ENCODE measurements around the gene NCKAP1.
"Not testable (repeated sequence)": the region's sequence is repeated elsewhere in the genome, so short reads cannot be mapped to it uniquely, and the experiment has no call there.

The NCKAP1 gene

DNA sequence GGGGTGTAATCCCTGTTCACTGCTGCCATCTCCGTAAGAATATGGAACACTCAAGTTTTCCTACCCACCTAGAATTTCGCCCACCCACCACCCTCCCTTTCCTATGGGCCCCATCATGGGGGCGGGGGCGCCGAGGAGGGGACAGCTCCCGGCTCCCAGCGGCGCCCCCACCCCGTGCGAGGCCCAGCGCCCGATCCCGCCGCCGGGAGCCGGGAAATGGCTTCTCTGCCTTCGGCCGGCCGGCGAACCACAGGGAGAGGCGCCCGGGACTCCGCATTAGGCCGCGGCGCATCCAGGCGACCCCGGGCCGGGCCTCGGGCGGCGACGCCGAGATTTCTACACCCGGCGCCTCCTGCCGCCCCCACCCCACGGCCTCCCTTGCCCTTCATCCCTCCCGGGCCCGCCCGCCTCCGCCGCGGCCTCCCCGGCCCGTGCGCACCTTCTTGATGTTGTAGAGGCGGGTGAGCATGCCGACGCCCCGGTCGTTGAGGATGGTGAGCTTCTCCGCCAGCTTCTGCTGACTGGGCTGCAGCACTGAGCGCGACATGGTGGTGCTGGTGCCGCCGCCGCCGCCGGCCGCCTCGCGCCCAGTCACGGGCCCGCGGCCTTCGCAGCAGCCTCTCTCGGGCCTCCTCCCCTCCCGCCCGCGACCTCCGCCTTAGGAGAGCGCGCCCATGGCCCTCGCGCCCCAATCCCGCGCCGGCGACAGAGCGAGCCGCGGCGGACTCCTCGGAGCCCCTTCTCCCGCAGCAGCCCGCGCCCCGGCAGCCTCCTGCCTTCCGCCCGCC is 510 bp downstream of the NCKAP1 start:
- DNase-seq, result peak; percentile 72

DNA sequence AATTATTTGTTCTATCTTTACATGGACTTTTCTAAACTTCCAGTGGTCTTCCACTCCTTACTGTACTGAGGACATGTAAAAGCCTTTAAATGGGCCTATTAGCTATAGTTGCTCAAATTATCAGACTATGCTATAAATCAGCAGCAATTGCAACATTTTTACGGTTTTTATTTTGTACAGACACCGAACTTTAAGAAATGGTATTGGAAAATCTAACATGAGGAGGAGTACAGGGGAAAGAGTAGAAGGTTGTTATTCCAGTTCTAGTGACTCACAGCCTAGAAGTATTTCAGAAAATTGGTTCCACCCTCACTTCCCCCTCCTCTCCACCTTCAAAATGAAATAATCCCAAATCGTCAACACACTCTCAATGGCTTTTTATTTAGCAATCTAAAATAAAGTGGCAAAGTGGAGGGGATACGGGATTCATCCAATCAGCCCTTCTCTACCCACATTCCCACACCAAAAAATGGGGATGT is 1.1 kb downstream of the NCKAP1 start:
- DNase-seq, result no peak

DNA sequence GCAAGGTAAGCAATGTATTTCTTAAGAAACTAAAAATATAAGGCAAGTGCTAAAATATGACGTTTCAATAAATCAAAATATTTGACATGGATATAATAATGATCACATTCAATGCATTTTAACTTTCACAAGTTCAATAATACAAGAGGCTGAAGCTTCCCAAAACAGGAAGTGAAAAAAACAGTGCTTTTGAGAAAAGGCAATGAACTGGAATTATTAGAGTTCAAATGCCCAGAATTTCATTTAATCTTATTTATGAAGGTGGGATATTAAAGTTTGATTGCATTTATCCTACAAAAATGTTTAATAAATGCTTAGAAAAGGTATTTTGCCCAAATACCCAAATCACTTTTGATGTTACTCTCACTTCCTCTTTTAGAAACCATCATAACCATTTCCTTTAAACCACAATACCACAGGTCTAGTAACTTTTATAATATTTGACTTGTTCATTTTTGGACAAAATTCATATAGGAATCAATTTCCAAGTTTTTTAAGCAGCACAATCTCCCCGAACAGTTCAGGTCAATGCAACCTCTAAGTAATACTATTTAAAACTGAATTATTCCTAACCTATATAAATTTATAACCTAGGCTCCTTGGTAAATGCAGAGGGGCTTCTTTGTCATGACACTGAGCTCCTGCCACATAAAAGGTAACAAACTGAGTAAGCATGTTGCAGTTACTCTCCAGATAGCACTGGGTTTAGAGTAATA is 2.1 kb downstream of the NCKAP1 start:
- no peak for DNase-seq

DNA sequence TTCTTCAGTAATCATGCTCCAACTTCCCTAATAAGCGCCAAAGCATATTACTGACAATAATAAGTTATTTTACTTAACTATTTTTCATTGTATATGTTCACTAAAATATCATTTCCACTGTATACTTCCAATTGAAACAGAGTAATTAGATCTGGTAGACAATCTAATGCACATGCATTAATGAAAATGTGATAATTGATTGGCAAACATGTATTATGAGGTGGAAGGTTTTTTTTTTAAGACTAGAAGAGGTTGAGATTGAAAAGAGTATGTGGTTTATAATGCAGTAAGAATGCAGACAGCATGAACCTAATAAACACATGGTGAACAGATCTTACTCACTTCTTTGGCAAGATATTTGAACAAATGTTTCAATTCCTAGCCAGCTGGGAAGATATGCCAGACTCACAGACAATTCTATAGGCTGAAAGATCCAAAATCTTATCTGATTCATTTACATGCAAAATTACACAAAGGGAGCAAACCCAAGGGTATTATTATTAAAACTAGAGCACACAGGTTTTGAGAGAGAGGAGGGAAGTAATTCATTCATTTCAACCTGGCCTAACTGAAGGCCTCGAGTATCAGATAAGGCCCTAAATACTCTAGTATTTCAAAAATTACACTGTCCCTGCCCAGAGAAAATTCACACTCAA is 2.8 kb downstream of the NCKAP1 start:
- no peak for DNase-seq

DNA sequence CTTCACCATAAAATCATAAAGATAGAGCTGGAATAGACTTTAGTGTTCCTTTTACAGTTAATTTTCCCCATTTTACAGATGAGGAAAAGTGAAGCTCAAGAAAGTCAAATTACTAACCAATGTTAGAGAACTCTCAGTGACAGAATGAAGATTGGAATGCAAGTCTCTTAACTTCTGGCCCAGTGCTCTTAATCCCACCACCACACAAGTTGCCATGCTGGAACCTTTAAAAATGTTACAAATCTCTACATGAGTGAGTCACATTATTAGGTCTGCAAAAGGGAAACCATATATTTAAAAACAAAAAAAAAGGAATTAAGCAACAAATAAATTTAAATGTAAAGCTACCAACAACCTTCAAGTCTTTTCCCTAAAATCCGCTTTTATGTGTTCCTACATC is 3.5 kb downstream of the NCKAP1 start:
- no peak for DNase-seq

DNA sequence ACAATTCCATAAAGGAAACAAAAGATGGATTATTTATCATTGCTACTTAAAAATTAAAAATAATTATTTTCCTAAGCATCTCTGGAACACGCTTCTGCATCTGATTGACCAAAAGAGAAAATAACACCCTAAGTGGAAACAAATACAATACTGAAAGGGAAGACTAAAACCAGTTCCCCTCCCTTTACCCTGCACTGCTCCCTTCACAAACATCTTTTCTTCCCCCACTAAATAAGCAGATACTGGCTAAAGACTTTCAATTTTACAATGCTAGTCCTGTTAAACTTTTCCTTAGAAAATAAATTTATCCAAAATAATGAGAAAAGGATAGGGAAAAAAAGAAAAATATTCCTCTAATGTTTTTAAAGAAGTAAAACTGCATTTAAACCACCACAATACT is 4.3 kb downstream of the NCKAP1 start:
- DNase-seq, result no peak

DNA sequence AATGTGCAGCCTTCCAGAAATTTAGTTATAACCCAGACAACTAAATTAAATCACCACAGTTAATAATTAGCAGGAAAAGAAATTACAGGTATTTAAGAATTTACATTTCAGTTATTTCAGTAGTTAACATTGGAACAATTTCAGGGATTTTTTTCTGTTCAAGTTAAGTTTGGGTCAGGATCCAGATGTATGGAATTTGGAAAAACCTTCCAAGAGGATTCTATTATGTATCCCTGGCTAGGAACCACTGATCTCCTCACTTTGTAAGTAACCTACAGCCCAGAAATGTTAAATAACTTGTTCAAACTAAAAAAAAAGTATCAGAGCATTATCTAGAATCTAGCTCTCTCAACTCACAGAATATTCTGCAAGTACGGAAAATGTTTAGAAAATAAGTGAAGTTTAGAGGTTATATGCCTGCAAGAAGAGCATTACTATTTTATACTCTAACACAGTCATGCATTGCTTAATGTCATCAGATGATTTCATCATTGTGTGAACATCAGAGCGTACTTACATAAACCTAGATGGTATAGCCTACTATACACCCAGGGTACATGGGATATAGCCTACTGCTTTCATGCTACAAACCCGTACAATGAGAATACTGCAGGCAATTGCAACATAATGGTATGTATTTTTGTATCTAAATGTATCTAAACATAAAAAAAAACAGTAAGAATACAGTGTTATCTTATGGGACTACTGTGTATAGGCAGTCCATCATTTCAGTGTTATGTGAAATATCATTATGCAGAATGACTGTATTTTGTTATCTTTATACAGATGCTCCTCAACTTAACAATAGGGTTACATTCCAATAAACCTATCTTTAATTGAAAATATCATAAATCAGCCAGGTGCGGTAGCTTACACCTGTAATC is 6.1 kb downstream of the NCKAP1 start:
- DNase-seq, result no peak

DNA sequence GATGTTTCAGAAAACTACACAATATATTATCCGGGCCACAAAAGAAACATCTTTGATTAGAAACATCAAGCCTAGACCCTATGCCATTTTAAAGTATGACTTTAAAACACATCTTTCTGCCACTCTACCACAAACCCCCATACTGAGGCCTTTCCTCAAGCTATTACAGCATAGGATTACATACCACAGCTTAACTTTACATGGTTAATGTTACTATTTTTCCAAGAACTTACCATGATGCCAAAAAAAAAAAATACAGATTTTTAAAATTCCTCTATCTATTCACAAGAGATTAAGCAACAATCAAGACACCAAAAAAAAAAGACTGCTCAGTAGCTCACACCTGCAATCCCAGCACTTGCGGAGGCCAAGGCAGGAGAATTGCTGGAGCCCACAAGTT is 9.0 kb downstream of the NCKAP1 start:
- DNase-seq, result no peak

DNA sequence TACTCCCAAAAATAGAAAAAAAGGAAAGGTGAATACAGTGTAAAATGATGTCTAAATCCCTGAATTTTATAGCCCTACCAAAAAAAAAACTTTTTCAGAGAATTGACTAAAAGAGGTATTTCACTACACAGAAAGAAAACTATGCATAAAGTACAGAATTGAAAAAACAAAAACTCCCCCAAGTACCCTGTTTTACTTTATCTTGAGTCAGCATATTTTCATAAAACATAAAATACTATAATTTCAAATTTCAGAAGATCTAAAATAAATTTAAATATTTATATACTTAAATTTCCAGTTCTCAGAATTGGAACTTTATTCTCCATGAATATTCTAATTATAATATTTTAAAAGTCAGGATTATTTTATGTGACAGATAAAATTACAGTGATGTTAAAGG is 10.1 kb downstream of the NCKAP1 start:
- DNase-seq, result no peak

DNA sequence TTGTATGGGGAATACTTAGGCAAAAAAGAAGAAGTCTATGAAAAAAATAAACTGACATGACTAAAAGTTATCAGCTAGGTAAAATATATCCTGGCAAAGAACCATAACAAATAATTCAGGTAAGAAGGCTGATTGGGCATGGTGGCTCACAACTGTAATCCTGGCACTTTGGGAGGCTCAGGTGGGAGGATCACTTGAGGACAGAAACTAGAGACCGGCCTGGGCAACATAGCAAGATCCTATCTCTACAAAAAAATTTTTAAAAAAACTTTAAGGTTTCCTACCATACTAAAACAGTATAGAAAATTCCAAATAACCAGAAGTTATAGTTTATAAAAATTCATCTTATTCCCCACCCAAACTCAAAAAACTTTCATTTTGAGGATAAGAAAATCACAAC is 10.8 kb downstream of the NCKAP1 start:
- DNase-seq, result no peak

DNA sequence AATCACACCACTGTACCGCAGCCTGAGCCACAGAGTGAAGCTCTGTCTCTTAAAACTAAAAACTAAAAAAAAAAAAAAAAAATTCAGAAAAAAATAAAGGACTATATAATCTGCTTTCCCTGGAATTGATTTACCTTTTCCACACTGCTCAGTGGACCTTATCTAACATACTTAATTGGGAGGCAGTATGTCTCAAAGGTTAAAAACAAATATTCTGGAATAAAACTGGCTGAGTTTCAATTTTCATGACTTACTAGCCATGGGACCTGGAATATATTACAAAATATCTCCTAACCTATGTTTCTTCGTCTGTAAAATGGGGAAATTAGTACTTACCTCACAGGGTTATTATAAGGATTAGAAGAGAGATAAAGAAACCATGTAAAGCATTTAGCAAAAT is 11.8 kb downstream of the NCKAP1 start:
- no peak for DNase-seq

DNA sequence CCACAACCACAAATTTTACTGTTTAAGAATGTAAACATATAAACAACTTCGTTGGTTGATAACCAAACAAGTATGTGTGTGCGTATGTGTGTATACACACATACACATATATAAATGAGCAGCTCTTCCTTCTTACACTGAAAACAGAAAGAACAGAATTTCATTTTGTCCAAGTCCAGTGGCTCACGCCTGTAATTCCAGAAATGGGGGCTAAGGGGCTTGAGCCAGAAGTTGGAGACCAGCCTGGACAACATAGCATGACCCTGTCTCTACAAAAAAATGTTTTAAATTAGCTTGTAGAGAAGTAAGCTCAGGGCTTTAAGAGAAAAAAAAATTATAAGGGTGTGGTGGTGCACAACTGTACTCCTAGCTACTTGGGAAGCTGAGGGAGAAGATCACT is 12.3 kb downstream of the NCKAP1 start:
- DNase-seq, result no peak

DNA sequence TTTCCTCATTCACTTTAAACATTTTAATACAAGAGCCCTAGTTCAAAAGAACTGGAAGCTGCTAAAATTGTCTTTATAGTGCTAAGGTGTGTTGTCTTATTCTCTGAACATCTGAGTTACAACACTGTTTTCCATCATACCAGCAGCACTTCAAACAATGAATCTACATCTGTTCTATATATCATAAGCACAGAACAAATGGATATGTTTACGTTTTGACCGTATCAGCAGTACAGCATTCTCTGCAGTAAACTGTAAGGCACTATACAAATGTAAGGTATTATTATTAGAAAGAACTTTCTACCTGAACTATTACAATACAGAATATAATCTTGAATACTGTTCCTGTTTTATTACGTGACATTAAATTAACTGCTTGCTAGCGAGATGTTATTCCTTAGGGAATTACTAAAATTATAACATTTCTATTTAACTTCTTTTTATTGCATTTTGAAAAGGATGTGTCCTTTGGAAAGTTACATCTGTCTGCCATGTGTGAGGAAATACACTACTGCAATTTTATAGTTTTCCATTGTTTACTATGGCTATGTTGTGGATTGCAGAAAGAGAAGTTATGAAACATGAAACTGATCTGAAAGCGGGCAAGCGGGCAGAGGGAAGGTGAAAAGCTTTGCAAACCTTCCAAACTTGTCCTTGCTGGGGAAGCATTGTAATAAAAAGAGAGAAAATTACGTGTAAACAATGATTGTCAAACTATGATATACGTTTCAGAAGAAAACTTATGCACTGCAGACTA is 13.7 kb downstream of the NCKAP1 start:
- no peak for DNase-seq

DNA sequence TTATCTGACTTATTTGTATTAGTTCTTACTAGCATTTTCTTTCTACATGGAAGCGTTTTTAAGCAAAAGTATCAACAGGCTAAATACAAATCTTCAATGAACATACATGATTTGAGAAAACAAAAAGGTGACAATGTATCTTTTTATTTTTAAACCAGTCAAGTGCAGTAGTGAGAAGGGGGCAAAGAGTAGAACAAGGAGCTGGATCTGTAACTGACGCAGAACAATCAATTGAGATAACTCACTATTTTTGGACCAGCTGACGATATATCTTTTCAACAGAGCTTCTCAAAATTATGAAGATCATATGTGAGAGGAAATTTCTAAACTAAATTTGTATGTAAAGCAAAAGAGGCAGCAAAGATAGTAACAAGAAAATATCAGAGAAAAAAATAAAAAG is 15.5 kb downstream of the NCKAP1 start:
- no peak for DNase-seq

DNA sequence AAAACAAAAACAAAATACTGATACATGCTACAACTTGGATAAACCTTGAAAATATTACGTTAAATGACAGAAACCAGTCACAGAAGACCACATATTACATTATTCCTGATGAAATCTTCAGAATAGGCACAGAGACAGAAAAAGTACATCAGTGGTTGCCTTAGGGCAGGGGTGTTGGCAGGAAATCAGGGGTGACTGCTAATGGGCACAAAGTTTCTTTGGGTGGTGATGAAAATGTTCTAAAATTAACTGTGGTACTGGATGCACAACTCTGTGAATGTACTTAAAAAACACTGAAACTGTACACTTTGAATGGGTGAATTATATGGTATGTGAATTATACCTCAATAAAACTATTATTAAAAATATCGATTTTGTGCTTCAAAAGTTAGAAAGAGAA is 16.6 kb downstream of the NCKAP1 start:
- no peak for DNase-seq

DNA sequence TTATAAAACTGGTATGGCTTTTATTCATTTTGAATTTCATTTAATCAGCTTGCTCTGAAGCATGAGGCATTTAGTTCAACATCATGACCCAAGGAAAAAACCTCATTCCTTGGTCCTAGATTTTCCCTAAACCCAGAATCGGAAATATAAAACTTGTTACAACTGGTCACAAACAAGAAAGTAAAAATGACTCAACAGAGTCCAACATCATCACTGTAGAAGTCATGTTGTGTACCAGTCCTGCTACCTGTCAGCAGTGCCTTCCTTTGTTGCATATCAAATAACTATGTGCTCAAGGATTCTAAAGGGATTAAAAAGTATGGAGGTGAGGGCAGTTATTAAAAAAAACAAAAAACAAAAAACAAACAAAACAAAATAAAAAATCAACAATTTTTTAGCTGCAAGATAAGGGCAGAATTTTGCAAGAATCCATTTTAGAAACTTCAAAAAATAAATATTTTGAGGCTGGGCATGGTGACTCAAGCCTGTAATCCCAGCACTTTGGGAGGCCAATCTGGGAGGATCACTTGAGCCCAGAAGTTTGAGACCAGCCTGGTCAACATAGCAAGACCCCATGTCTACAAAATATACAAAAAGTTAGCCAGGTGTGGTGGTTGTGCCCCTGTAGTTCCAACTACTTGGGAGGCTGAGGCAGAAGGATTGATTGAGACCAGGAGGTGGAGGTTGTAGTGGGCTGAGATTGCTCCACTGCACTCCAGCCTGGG is 18.4 kb downstream of the NCKAP1 start:
- no peak for DNase-seq

DNA sequence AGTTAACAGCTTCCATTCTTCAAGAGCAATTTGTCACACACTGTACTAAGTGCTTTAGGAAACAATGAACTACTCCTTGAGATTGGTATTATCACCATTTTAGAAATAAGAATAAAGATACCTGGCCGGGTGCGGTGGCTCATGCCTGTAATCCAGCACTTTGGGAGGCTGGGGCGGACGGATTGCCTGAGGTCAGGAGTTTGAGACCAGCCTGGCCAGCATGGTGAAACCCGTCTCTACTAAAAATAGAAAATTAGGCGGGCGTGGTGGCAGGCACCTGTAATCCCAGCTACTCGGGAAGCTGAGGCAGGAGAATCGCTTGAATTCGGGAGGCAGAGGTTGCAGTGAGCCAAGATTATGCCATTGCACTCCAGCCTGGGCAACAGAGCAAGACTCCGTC is 20.4 kb downstream of the NCKAP1 start:
- not testable (repeated sequence) for DNase-seq

DNA sequence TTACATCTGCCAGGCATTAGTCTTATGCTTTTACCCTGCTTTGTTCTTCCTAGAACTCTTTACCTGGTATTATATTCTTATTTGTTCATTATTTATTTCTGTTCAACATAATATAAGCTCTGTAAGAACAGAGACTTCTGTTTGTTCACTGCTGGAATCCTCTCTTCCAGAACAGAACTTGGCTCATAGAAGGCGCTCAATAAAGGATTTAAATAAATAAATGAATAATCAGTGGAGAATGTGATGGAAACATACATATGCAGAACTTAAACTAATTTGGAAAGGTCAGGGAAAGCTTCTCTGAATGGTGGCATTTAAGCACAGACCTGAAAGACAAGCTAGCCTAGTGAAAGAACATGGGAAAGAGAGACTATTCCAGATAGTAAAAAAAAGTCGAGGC is 24.3 kb downstream of the NCKAP1 start:
- DNase-seq, result no peak

DNA sequence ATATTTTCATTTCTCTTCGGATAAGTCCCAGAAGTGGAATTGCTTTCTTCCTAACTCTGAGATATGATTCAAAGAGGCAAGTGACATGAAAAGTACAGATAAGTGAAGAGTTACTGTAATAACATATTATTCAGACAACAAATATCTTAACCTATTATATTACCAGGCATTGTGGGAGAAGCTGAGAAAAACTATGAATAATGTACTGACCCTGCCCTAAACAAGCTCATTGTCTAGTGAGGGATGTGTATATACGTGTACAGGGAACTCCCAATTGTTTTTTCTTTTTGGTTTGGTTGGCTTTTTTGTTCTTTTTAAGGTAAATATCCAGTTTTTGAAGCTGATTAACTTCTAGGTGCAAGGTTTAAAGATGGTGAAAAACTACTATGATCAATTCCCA is 26.5 kb downstream of the NCKAP1 start:
- DNase-seq, result no peak

DNA sequence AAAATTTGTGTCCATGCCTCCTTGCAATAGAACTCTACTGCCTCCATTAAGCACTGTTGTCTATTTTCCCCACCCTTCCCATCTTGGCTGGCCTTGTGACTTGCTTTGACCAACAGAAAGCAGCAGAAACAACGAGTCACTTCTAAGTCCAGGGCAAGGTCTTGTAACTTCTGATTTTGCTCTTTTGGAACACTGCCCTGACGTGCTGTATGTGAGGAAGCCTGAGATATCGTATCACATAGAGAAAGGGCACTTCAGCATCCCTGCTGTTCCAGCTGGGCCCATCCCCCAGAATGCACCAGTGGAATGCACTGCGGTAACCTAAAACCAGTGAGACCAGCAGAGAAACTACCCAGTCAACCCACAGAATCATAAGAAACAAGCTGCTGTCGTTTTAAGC is 28.1 kb downstream of the NCKAP1 start:
- DNase-seq, result no peak

DNA sequence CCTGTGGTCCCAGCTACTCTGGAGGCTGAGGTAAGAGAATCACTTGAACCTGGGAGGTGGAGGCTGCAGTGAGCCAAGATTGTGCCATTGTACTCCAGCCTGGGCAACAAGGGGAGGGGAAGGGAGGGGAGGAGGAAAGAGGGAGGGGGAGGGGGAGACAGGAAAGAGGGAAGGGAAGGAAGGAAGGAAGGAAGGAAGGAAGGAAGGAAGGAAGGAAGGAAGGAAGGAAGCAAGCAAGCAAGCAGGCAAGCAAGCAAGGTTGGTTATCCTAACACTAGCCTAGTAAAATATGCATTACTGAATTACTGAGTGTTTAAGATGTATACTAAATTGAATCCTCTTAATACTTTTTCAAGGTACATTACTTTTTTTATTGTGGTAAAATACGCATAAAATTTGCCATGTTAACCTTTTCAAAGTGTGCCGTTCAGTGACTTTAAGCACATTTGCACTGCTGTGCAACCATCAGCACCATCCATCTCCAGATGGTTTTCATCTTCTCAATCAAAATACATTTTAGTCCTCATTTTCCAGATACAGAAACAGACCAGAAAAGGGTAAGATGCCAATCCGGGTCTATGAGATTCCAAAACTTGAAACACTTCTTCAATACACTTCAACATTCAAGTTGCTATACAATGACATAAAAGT is 28.9 kb downstream of the NCKAP1 start:
- no peak for DNase-seq

All from activated CD8-positive, alpha-beta memory T cell treated with anti-CD3 and anti-CD28 coated beads, Interleukin-2, amount 50 U/mL, for 48 hours (primary cell).